ENCODE results near the gene CHST3. TPM values are rescaled to one million over a fixed set of nuclear protein-coding genes. Genes with fewer than 3 reads are reported as not detected.

CHST3 gene
- total and polyA plus RNA-seq, 9 of the 15 experiments (the other 6 are each of a cell fraction or from before 2014, with no cell fraction given) = 0.01 to 1.3 (median 0.15) TPM

- Histone ChIP-seq H3K27me3 (ENCODE audit: control insufficient read depth in 2 of 2, insufficient read depth in 2 of 2, low read length in 2 of 2) (peaks cover 7 to 21% of the 10 kb centered on the region in 2 experiments), H3K4me3 (no peak overlapping the region), H3K9me3 (replicated peaks; ENCODE audit: control insufficient read depth, insufficient read depth, low read depth, low read length) (peaks cover 6% of the 10 kb centered on the region; the same call in 1 of the 2 replicates), H3K27ac (ENCODE audit: extremely low read depth, low read depth, low read length) (no peak overlapping the region), H3K36me3 (ENCODE audit: control insufficient read depth, insufficient read depth, low read length) (no peaks in the 10 kb centered on the region), H4K20me1 (replicated peaks; ENCODE audit: control insufficient read depth, insufficient read depth, low read length) (no peaks in the 10 kb centered on the region), H3K9me1 (ENCODE audit: control insufficient read depth, insufficient read depth, low read length) (no peaks in the 10 kb centered on the region), H3K4me2 (ENCODE audit: insufficient read depth, low read length) (no peak overlapping the region), H3K79me2 (ENCODE audit: control insufficient read depth, insufficient read depth, low read length) (no peaks in the 10 kb centered on the region), H3K4me1 (replicated peaks in 1 of 2; ENCODE audit: control insufficient read depth in 2 of 2, insufficient read depth in 2 of 2, low read length in 2 of 2) (no peaks in the 10 kb centered on the region), H2AFZ (ENCODE audit: low read depth, low read length) (no peak overlapping the region), H3K9ac (ENCODE audit: insufficient read depth in 1 of 2, low read depth in 2 of 2, low read length in 2 of 2) (no peak overlapping the region)
- 36% methylated on average over 26 of the region's 26 CpGs for WGBS (ENCODE audit: insufficient coverage, low coverage, missing lambda C conversion rate)
- POLR2A ChIA-PET = no interaction called here
- no peak for FAIRE-seq
- no peak for ATAC-seq
- BruUV-seq (replicated peaks) = no TSS peak
- in situ Hi-C loops (cut with MboI) = no loop called here
- no peak for DNase-seq (ENCODE audit: extremely low read depth in 1 of 4, low spot score in 3 of 4)
- TF ChIP-seq HDAC1 (IDR thresholded peaks at IDR 0.05) (0 out of 4 replicates have a peak, but pooled peaks of 1 of the 2 experiments have one; percentile 18), HMG20A (CRISPR knock-in tag; conservative IDR thresholded peaks at IDR 0.05) (no peak), HNRNPL (IDR thresholded peaks at IDR 0.05; ENCODE audit: low read depth, low read length) (no peak), TRIM28 (IDR thresholded peaks at IDR 0.05) (no peak), RFX1 (IDR thresholded peaks at IDR 0.05) (no peak), MTA1 (IDR thresholded peaks at IDR 0.05; ENCODE audit: borderline replicate concordance) (no peak), KDM1A (IDR thresholded peaks at IDR 0.05) (peak; percentile 68 to 84; a peak in 3 of 4 replicates), ZNF609 (CRISPR knock-in tag; IDR thresholded peaks at IDR 0.05; ENCODE audit: borderline replicate concordance) (no peak)
- TF ChIP-seq, protein P1, sequence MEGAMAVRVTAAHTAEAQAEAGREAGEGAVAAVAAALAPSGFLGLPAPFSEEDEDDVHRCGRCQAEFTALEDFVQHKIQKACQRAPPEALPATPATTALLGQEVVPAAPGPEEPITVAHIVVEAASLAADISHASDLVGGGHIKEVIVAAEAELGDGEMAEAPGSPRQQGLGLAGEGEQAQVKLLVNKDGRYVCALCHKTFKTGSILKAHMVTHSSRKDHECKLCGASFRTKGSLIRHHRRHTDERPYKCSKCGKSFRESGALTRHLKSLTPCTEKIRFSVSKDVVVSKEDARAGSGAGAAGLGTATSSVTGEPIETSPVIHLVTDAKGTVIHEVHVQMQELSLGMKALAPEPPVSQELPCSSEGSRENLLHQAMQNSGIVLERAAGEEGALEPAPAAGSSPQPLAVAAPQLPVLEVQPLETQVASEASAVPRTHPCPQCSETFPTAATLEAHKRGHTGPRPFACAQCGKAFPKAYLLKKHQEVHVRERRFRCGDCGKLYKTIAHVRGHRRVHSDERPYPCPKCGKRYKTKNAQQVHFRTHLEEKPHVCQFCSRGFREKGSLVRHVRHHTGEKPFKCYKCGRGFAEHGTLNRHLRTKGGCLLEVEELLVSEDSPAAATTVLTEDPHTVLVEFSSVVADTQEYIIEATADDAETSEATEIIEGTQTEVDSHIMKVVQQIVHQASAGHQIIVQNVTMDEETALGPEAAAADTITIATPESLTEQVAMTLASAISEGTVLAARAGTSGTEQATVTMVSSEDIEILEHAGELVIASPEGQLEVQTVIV (CRISPR knock-in tag; IDR thresholded peaks at IDR 0.05; ENCODE audit: borderline replicate concordance) = no peak
- TF ChIP-seq, protein P2, sequence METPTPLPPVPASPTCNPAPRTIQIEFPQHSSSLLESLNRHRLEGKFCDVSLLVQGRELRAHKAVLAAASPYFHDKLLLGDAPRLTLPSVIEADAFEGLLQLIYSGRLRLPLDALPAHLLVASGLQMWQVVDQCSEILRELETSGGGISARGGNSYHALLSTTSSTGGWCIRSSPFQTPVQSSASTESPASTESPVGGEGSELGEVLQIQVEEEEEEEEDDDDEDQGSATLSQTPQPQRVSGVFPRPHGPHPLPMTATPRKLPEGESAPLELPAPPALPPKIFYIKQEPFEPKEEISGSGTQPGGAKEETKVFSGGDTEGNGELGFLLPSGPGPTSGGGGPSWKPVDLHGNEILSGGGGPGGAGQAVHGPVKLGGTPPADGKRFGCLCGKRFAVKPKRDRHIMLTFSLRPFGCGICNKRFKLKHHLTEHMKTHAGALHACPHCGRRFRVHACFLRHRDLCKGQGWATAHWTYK (CRISPR knock-in tag; IDR thresholded peaks at IDR 0.05) = no peak
- CTCF ChIA-PET (ENCODE audit: low intra/inter-chr PET ratio) = no interaction called here
- intact Hi-C loops (cut with micrococcal nuclease) = no loop called here
These were observed 24.2 kb upstream of the CHST3 start for GRCh38 chr10:71939861-71940474.

Measured in K562 (cell line).